OCI-LY1 (cell line): Measurements from ENCODE around the gene RBMS1.
"Not testable (repeated sequence)": the region's sequence is repeated elsewhere in the genome, so short reads cannot be mapped to it uniquely, and the experiment has no call there.

Experiments used
- H2AFZ ChIP-seq: fragments of 200-600 bp; sonication (generic), shearing (Covaris generic); 2 replicates; pipeline ENCODE4 v1.6.0; 2014; ENCODE audit warnings: antibody characterized with exemption, mild to moderate bottlenecking, low read length
- H3F3A ChIP-seq: fragments of 200-600 bp; sonication (generic), shearing (Covaris generic); 2 replicates; pipeline ENCODE4 v1.6.0; 2014; ENCODE audit warnings: mild to moderate bottlenecking, antibody characterized with exemption, low read length, moderate library complexity; ENCODE audit not compliant: insufficient read depth
- H3K27ac ChIP-seq: fragments of 200-600 bp; sonication (generic); 2 replicates; pipeline ENCODE4 v1.5.1; 2014; ENCODE audit warnings: low read length, mixed run types, mild to moderate bottlenecking, low read depth; ENCODE audit not compliant: poor library complexity, severe bottlenecking
- H3K27me3 ChIP-seq: fragments of 200-600 bp; sonication (generic); 2 replicates; pipeline ENCODE4 v1.6.0; 2014; ENCODE audit warnings: antibody characterized with exemption, mild to moderate bottlenecking, low read length, moderate library complexity; ENCODE audit not compliant: insufficient read depth
- H3K36me3 ChIP-seq: fragments of 200-600 bp; sonication (generic); 2 replicates; pipeline ENCODE4 v1.6.1; 2014; ENCODE audit warnings: mild to moderate bottlenecking, antibody characterized with exemption, low read length, moderate library complexity, mixed read lengths; ENCODE audit not compliant: insufficient read depth
- H3K4me1 ChIP-seq: fragments of 200-600 bp; sonication (generic); 2 replicates; pipeline ENCODE4 v1.5.1; 2014; ENCODE audit warnings: mild to moderate bottlenecking, low read length, moderate library complexity; ENCODE audit not compliant: insufficient read depth, severe bottlenecking
- H3K4me2 ChIP-seq: fragments of 200-600 bp; sonication (generic), shearing (Covaris generic); 2 replicates; pipeline ENCODE4 v1.6.1; 2014; ENCODE audit warnings: low read length
- H3K4me3 ChIP-seq: fragments of 200-600 bp; sonication (generic); 2 replicates; pipeline ENCODE4 v1.5.1; 2014; ENCODE audit warnings: low read length, low read depth, mild to moderate bottlenecking, mixed read lengths; ENCODE audit not compliant: poor library complexity, severe bottlenecking
- H3K79me2 ChIP-seq: fragments of 200-600 bp; shearing (Covaris generic); 2 replicates; pipeline ENCODE4 v1.6.1; 2016; ENCODE audit warnings: mixed run types, low read length, mixed read lengths; ENCODE audit not compliant: insufficient read depth
- H3K9ac ChIP-seq: fragments of 200-600 bp; sonication (generic), shearing (Covaris generic); 2 replicates; pipeline ENCODE4 v1.6.1; 2014; ENCODE audit warnings: mild to moderate bottlenecking, low read length, mixed read lengths
- H3K9me2 ChIP-seq: fragments of 200-600 bp; sonication (generic), shearing (Covaris generic); 2 replicates; pipeline ENCODE4 v1.6.1; 2014; ENCODE audit warnings: low read depth, mild to moderate bottlenecking, low read length, mixed read lengths
- H3K9me3 ChIP-seq: fragments of 200-600 bp; shearing (Covaris generic); 2 replicates; pipeline ENCODE4 v1.6.1; 2014; ENCODE audit warnings: low read length, mixed read lengths
- H4K20me1 ChIP-seq: fragments of 200-600 bp; sonication (generic), shearing (Covaris generic); 2 replicates; pipeline ENCODE4 v1.6.0; 2016; ENCODE audit warnings: mild to moderate bottlenecking, low read length; ENCODE audit not compliant: insufficient read depth
- EZH2 ChIP-seq: fragments of 200-600 bp; sonication (generic), shearing (Covaris generic); IDR thresholded peaks from 2 replicates; pipeline ENCODE4 v1.8.0; 2017; ENCODE audit warnings: borderline replicate concordance, mixed run types, mild to moderate bottlenecking, antibody characterized with exemption, low read length, moderate library complexity, mixed read lengths
- TF ChIP-seq, protein P1 (sequence below): fragments of 200-600 bp; sonication (generic), shearing (Covaris generic); IDR thresholded peaks from 2 replicates; pipeline ENCODE4 v1.5.1; 2017; ENCODE audit warnings: mild to moderate bottlenecking, antibody characterized with exemption, low read length, moderate library complexity, mixed read lengths

Gene RBMS1

DNA sequence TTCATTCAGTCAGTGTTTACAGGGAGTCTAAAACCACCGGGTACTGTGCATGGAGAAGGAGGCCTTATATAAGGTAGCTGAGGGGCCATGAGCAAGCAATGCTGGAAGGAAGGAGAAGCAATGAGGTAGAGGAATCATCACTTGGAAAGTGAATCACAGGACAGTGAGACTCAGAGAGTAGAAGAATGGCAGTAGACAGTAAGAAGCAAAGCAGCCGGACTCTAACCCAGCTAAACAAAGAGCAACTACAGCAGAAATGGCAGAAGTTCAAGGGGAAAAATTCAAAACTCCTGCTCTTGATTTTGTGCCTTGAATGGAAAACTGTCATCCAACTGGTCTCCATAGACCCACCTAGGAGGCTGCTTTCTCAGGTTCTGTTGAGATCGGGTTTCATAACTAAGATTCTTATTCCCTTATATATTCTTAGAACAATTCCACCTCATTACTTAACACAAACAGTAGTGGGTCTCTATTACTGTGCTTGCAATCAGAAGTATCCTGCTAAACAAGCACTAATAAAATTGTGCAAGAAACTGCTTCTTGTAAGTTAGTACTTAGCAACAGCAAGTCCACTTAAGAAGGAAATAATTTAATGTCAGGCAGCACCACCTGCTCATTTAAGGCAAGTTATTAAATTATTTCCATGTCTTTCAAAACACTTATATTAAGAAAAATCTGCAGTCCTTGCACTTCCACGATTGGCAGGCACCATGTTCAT, 68.0 kb downstream of the RBMS1 start:
- H4K20me1 ChIP-seq = no peaks in the 10 kb centered on the region
- H2AFZ ChIP-seq = no peak overlapping the region
- no peaks in the 10 kb centered on the region for H3K9me2 ChIP-seq
- H3K79me2 ChIP-seq = no peaks in the 10 kb centered on the region
- H3F3A ChIP-seq = no peaks in the 10 kb centered on the region
- H3K4me1 ChIP-seq = peaks cover 17% of the 10 kb centered on the region
- H3K4me3 ChIP-seq = no peak overlapping the region
- TF ChIP-seq, protein P1, sequence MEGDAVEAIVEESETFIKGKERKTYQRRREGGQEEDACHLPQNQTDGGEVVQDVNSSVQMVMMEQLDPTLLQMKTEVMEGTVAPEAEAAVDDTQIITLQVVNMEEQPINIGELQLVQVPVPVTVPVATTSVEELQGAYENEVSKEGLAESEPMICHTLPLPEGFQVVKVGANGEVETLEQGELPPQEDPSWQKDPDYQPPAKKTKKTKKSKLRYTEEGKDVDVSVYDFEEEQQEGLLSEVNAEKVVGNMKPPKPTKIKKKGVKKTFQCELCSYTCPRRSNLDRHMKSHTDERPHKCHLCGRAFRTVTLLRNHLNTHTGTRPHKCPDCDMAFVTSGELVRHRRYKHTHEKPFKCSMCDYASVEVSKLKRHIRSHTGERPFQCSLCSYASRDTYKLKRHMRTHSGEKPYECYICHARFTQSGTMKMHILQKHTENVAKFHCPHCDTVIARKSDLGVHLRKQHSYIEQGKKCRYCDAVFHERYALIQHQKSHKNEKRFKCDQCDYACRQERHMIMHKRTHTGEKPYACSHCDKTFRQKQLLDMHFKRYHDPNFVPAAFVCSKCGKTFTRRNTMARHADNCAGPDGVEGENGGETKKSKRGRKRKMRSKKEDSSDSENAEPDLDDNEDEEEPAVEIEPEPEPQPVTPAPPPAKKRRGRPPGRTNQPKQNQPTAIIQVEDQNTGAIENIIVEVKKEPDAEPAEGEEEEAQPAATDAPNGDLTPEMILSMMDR = no peak
- no peak for TF ChIP-seq EZH2
- H3K4me2 ChIP-seq = no peak overlapping the region
- no peaks in the 10 kb centered on the region for H3K27me3 ChIP-seq
- no peak overlapping the region for H3K9ac ChIP-seq
- H3K27ac ChIP-seq = no peak overlapping the region
- H3K9me3 ChIP-seq = no peaks in the 10 kb centered on the region
- H3K36me3 ChIP-seq = no peaks in the 10 kb centered on the region

- Histone ChIP-seq H3K4me1 (peaks cover 7% of the 10 kb centered on the region), H3K9me3 (no peaks in the 10 kb centered on the region), H3K79me2 (no peaks in the 10 kb centered on the region), H3K4me3 (no peak overlapping the region), H3K9me2 (no peaks in the 10 kb centered on the region), H2AFZ (no peak overlapping the region), H3K27ac (no peak overlapping the region), H3K27me3 (no peaks in the 10 kb centered on the region), H3K36me3 (no peaks in the 10 kb centered on the region), H3K4me2 (no peak overlapping the region), H3K9ac (no peak overlapping the region), H4K20me1 (no peaks in the 10 kb centered on the region), H3F3A (no peaks in the 10 kb centered on the region)
- TF ChIP-seq EZH2 = no peak
- TF ChIP-seq, protein P1 = no peak
These were observed 70.5 kb downstream of the RBMS1 start for GRCh38 chr2:160423126-160423525.

GRCh38 chr2:160421646-160422501, 71.7 kb downstream of the RBMS1 start:
- H4K20me1 ChIP-seq, H3K36me3 ChIP-seq, H3K27me3 ChIP-seq, H3K4me1 ChIP-seq, H3K9me3 ChIP-seq, H3K27ac ChIP-seq, H3K9ac ChIP-seq, H3K9me2 ChIP-seq, H3K79me2 ChIP-seq, H3K4me2 ChIP-seq, H3F3A ChIP-seq, H3K4me3 ChIP-seq, H2AFZ ChIP-seq: not testable (repeated sequence)
